Neuron (in vitro differentiated cells): ENCODE measurements around the gene TRERF1.

Experiments used
- H2AFZ ChIP-seq: one replicate; pipeline ENCODE4 v1.6.1; 2013; ENCODE audit warnings: low read depth, mild to moderate bottlenecking, inconsistent platforms, low read length, moderate library complexity
- H3K27me3 ChIP-seq: one replicate; pipeline ENCODE4 v1.6.1; 2013; ENCODE audit warnings: low read length; ENCODE audit not compliant: insufficient read depth
- H3K36me3 ChIP-seq: one replicate; pipeline ENCODE4 v1.6.1; 2013; ENCODE audit warnings: low read length; ENCODE audit not compliant: insufficient read depth
- H3K4me1 ChIP-seq: one replicate; pipeline ENCODE4 v1.6.1; 2013; ENCODE audit warnings: low read length; ENCODE audit not compliant: insufficient read depth
- H3K4me3 ChIP-seq: 2 replicates; pipeline ENCODE4 v1.5.1; 2013; ENCODE audit warnings: mild to moderate bottlenecking, low read length, moderate library complexity
- H3K9me3 ChIP-seq: one replicate; pipeline ENCODE4 v1.6.1; 2013; ENCODE audit warnings: low read length

Gene TRERF1

DNA sequence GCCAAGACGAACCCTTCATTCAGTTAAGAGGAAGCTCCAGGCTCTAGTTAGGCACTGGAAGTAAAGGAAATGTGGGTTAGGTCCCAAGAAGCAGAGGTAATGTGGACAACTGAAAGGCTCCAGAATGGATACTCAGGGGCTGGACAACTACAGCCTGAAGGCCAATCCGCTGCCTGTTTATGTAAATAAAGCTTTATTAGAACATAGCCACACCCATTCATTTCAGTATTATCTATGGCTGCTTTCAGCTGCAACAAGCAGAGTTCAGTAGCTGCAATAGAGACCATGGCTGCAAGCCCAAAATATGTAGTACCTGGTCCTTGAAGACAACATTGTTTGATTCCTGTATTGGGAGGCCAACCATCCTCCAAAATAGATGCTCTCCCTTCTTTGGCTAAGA, 133.2 kb downstream of the TRERF1 start:
- Histone ChIP-seq H3K27me3 (no peaks in the 10 kb centered on the region), H3K4me3 (no peak overlapping the region), H2AFZ (no peak overlapping the region), H3K4me1 (no peaks in the 10 kb centered on the region), H3K36me3 (no peaks in the 10 kb centered on the region), H3K9me3 (no peaks in the 10 kb centered on the region)

DNA sequence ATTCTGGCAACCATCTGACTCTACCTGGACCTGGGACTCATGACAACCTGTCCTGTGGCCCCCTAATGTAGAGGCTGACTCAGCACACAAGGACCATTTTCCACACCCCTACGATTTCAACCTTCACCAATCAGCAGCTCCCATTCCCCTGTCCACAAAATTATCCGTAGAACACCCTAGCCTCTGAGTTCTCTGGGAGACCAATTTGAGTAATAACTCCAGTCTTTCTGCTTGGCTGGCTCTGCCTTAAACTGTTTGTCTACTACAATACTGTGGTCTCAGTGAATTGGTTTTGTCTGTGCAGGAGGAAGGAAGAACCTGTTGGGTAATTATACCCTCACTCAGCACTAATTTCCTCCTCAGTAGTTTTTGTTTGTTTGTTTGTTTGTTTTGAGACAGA, 134.7 kb downstream of the TRERF1 start:
- no peaks in the 10 kb centered on the region for H3K36me3 ChIP-seq
- no peak overlapping the region for H2AFZ ChIP-seq
- H3K9me3 ChIP-seq: no peaks in the 10 kb centered on the region
- H3K27me3 ChIP-seq: no peaks in the 10 kb centered on the region
- no peaks in the 10 kb centered on the region for H3K4me1 ChIP-seq
- H3K4me3 ChIP-seq: no peak overlapping the region

DNA sequence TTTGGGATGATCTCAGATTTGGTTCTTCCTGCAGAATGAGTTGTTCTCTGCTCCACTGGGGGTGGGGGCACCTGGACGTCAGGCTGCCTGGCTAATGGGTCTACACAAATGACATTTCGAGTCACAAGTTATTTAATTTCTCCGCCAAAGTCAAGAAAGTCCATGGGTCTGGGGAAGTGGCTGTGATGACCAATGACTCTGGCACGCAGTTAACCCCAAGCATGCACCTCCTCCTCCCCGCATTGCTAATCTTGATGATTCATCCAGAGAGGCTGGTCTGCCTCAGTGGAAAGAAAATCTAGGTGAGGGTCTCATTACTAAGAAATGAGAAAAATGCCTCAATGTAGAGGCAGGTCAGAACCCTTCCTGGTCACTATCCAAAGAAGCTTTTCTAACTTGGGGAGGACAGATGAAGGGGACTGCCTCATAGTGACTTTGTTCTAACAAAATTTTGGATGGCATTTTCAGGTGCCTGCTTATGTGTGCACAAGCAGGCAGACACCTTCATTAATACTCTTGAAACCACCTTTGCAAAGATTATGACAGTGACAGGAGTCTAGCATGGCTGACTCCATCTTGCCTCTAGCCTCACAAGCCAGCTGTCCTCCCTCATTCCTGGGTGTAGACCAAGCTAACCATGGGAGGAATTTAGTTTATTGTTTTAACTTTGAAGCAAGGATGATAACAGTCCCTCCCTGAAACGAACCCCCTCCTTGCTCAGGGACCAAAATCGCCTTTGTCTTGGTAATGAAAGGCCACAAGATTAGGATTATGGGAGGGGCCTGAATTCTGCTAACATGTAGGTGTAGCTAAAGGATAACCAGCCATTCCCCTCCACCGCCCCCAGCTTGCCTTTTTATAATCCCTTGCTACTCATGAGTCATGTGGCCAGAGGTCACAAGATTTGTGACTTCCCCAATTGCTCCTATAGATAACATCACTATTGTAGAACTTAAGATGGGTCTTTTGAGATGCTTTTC, 135.4 kb downstream of the TRERF1 start:
- Histone ChIP-seq H3K4me3 (no peak overlapping the region), H2AFZ (no peak overlapping the region)

DNA sequence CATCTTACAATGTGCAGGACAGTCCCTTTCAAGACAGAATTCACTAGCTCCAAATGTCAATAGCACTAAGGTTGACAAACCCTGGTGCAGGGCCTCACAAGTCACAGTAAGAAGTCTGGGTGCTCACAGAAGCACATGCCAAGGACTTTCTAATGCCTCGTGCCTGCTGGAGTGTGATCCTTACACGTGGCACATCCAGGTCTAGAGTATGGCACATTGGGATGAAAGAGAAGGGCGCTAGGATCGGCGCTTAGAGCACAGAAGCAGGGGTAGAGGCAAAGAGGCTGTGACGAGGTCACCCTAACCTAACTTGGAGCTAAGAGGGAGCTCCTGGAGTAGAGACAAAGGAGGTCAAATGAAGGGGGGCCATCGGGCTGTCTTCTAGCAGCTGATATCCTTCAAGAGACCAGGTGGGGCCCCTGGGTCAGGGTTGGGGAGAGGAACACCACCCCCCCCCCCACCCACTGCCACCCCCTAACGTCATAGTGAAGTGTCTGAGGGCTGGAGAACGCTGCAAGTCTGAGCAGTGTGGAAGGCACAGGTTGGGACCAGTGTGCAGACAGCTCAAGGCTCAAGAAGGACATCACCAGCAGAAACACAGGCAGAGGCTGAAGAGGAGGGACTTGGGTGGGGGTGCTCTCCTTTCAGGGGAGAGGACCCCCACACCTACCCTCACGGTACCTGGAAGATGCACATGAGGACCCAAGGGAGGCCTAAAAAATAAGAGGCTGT, 136.3 kb downstream of the TRERF1 start:
- Histone ChIP-seq H2AFZ (no peak overlapping the region), H3K36me3 (no peaks in the 10 kb centered on the region), H3K4me3 (no peak overlapping the region), H3K4me1 (no peaks in the 10 kb centered on the region), H3K9me3 (no peaks in the 10 kb centered on the region), H3K27me3 (no peaks in the 10 kb centered on the region)

More for the DNA sequence above, 135.4 kb downstream of the TRERF1 start:
- H3K9me3 ChIP-seq: no peaks in the 10 kb centered on the region
- no peaks in the 10 kb centered on the region for H3K4me1 ChIP-seq
- no peaks in the 10 kb centered on the region for H3K27me3 ChIP-seq
- no peaks in the 10 kb centered on the region for H3K36me3 ChIP-seq

DNA sequence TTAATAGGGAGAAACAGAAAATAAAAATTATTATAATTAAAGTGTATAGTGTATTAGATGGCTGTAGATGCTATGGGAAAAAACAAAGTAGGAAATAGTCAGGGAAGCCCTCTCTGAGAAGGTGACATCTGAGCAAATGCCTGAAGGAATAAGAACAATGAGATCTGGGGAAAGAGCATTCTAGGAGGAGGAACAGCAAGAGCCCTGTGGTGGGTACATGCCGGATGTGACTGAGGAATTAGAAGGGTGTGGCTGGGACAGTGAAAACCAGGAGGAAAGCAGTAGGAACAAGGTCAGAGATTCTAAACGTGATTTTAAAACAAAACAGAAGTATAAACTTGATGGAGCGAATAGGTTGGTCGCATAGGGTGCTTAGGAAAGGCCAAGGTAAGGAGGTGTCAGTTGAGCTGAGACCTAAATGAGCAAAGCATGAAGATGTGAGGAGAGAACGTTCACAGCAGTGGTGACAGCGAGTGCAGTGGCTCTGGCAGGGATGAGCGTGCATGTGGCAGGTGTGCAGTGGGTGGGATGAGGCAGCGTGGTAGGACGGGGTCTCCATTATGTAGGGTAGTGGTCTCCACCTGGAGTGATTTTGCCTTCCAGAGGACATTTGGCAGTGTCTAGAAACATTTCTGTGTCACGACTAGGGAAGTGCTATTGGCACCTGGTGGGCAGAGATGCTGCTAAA, 137.0 kb downstream of the TRERF1 start:
- Histone ChIP-seq H2AFZ (no peak overlapping the region), H3K27me3 (no peaks in the 10 kb centered on the region), H3K4me1 (no peaks in the 10 kb centered on the region), H3K9me3 (no peaks in the 10 kb centered on the region), H3K4me3 (no peak overlapping the region), H3K36me3 (no peaks in the 10 kb centered on the region)

- H2AFZ ChIP-seq: no peak overlapping the region
- H3K27me3 ChIP-seq: no peaks in the 10 kb centered on the region
- no peak overlapping the region for H3K4me3 ChIP-seq
- no peaks in the 10 kb centered on the region for H3K4me1 ChIP-seq
- H3K36me3 ChIP-seq: no peaks in the 10 kb centered on the region
- no peaks in the 10 kb centered on the region for H3K9me3 ChIP-seq
Observed at GRCh38 chr6:42313941-42314570, 137.7 kb downstream of the TRERF1 start.

- Histone ChIP-seq H2AFZ (no peak overlapping the region), H3K27me3 (no peaks in the 10 kb centered on the region), H3K9me3 (no peaks in the 10 kb centered on the region), H3K4me3 (no peak overlapping the region), H3K36me3 (no peaks in the 10 kb centered on the region), H3K4me1 (no peaks in the 10 kb centered on the region)
Observed at GRCh38 chr6:42313038-42313437, 138.7 kb downstream of the TRERF1 start.

DNA sequence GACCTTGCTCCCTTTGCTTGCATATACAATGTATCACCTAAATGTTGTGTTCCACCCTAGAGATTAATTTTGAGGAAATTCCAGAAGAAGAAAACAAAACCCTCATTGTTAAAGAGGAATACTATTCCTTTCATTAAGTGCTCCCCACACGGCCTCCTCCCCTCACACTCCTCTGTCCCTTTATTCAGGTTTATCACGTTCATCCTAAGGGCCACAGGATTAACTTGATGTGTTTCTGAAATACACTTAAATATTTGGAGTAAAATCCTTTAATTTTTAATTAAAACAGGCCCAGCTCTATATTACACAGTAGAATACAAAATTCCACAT, 144.6 kb downstream of the TRERF1 start:
- Histone ChIP-seq H3K4me3 (no peak overlapping the region), H3K36me3 (no peaks in the 10 kb centered on the region), H3K27me3 (no peaks in the 10 kb centered on the region), H3K9me3 (no peaks in the 10 kb centered on the region), H2AFZ (no peak overlapping the region), H3K4me1 (no peaks in the 10 kb centered on the region)

GRCh38 chr6:42306439-42307140, 145.1 kb downstream of the TRERF1 start:
- no peaks in the 10 kb centered on the region for H3K27me3 ChIP-seq
- H3K36me3 ChIP-seq: no peaks in the 10 kb centered on the region
- no peak overlapping the region for H3K4me3 ChIP-seq
- no peaks in the 10 kb centered on the region for H3K4me1 ChIP-seq
- no peak overlapping the region for H2AFZ ChIP-seq
- no peaks in the 10 kb centered on the region for H3K9me3 ChIP-seq

DNA sequence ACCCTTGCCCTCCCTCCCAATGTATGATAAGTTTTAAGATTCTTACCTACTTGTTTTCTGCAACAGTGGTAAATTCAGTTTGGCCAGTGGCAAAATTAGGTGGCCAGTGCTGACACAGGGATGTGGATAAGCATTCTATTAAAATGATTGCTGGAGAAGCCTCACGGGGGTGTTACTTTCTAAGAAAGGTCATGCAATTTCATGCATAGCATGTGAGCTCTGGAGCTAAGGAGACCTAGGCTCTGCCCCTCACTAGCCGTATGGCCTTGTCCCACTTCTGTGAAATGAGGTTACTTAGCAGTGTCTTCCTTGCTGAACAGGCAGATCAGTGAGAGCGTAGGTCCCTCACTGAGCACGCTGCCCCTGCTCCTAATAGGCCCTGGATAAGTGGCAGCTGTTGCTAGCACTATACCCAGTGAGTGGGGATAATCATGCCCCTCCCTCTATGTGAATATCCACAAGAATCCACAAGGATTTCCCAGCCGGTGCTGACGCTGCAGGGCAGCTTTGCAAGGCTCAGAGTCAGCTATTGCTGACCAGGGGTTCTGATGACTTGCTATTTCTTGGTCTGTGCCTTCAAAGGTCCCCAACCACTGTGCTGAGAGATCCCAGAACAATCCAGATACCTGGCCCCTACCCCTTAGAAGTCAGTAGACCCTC, 147.5 kb downstream of the TRERF1 start:
- H3K4me3 ChIP-seq: no peak overlapping the region
- H2AFZ ChIP-seq: no peak overlapping the region
- no peaks in the 10 kb centered on the region for H3K27me3 ChIP-seq
- no peaks in the 10 kb centered on the region for H3K4me1 ChIP-seq
- peaks cover 15% of the 10 kb centered on the region for H3K36me3 ChIP-seq
- H3K9me3 ChIP-seq: no peaks in the 10 kb centered on the region

DNA sequence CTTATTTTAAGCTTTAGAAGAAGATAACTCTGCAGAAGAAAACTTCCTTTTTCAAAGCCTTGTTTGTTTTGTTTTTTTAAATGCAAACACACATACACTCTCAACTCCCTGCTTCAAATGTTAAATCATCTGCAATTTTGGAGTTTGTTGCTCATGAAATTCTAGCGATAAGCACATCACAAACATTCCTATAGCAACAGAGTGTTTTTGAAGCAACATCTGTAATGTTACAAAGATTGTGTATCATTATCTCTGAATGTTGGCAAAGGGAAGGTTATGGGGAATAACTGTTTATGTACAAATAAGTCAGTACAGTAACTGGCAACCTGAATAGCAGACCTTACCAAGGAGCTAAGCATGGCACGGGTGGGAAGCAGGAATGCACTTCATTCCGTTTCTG, 149.3 kb downstream of the TRERF1 start:
- Histone ChIP-seq H3K27me3 (no peaks in the 10 kb centered on the region), H3K36me3 (peaks cover 20% of the 10 kb centered on the region)

DNA sequence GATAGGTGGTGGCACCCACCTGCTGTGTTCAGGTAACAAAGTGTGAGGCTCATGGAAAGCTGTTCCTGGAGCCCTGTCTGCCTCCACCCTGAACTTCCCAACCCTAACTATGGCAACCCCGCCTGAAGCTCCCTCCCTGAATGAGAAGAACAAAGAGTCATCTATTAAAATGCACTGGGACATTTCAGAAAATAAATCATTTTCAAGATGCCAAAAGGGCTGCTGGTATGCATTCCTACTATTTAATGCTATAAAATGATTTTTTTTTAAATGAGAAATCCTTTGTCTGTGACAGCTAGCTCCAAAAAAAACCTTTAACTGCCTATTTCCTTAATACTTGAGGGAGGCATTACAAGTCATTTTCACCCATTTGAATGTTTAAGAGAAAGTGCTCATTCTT, 149.7 kb downstream of the TRERF1 start:
- no peaks in the 10 kb centered on the region for H3K27me3 ChIP-seq
- no peaks in the 10 kb centered on the region for H3K9me3 ChIP-seq
- no peak overlapping the region for H2AFZ ChIP-seq
- H3K36me3 ChIP-seq: peaks cover 20% of the 10 kb centered on the region
- no peak overlapping the region for H3K4me3 ChIP-seq
- no peaks in the 10 kb centered on the region for H3K4me1 ChIP-seq

More for the DNA sequence above, 149.3 kb downstream of the TRERF1 start:
- no peak overlapping the region for H2AFZ ChIP-seq
- H3K4me1 ChIP-seq: no peaks in the 10 kb centered on the region
- no peak overlapping the region for H3K4me3 ChIP-seq
- no peaks in the 10 kb centered on the region for H3K9me3 ChIP-seq
